K562 (cell line): Measurements from ENCODE around the gene USP32. TPM values are rescaled to one million over a fixed set of nuclear protein-coding genes. Genes with fewer than 3 reads are reported as not detected.

ENCODE experiments used
- ATF1 ChIP-seq, 2 experiments: fragments of 450-650 bp in 1 of 2; IDR thresholded peaks; 2 replicates each; pipeline ENCODE4 v1.6.1; 2016; ENCODE audit warnings: missing compliant biosample characterization in 1 of 2, missing genetic modification characterization in 1 of 2
- BCOR ChIP-seq: fragments of 450-650 bp; IDR thresholded peaks from 2 replicates; pipeline ENCODE4 v1.6.1; 2016
- E2F3 ChIP-seq: fragments of 250-450 bp; sonication (Bioruptor Pico); IDR thresholded peaks from 2 replicates; pipeline ENCODE4 v1.4.0; 2020; ENCODE audit warnings: mild to moderate bottlenecking
- ERF ChIP-seq: fragments of 450-650 bp; formaldehyde crosslinking; IDR thresholded peaks from 2 replicates; pipeline ENCODE4 v1.4.0; 2020; ENCODE audit warnings: mild to moderate bottlenecking, mixed read lengths
- ILF3 ChIP-seq: fragments of 450-650 bp; IDR thresholded peaks from 2 replicates; pipeline ENCODE4 v1.6.1; 2018; ENCODE audit warnings: antibody characterized with exemption, mild to moderate bottlenecking, moderate library complexity, borderline replicate concordance
- MBD2 ChIP-seq: sonication (generic); IDR thresholded peaks from 2 replicates; pipeline ENCODE4 v1.6.1; 2016; ENCODE audit warnings: low read depth, borderline replicate concordance
- SAFB2 ChIP-seq: fragments of 200-400 bp; formaldehyde crosslinking; IDR thresholded peaks from 2 replicates; pipeline ENCODE4 v1.6.1; 2018; ENCODE audit warnings: borderline replicate concordance, low read length, low read depth, moderate library complexity; ENCODE audit not compliant: severe bottlenecking
- SIN3A ChIP-seq, 2 experiments: fragments of 150-350 bp in 1 of 2; IDR thresholded peaks; 2 replicates each; pipeline ENCODE4 v1.6.1; 2011 to 2016; ENCODE audit warnings: borderline replicate concordance in 2 of 2, low read depth in 2 of 2, low read length in 2 of 2, mild to moderate bottlenecking in 2 of 2, moderate library complexity in 2 of 2; ENCODE audit not compliant: control insufficient read depth in 1 of 2
- YY1 ChIP-seq, 3 experiments: IDR thresholded peaks; 2 replicates each; pipeline ENCODE4 v1.6.1; 2011; ENCODE audit warnings: low read length in 2 of 3, mild to moderate bottlenecking in 2 of 3, moderate library complexity in 2 of 3, borderline replicate concordance in 1 of 3, control low read depth in 1 of 3, low read depth in 1 of 3; ENCODE audit not compliant: insufficient read depth in 3 of 3, insufficient replicate concordance in 2 of 3, control insufficient read depth in 1 of 3, insufficient read length in 1 of 3; ENCODE audit errors: extremely low read depth in 1 of 3
- ZNF282 ChIP-seq: sonication (generic); formaldehyde crosslinking; IDR thresholded peaks from 2 replicates; pipeline ENCODE4 v1.8.1; 2023; ENCODE audit warnings: missing genetic modification reagents
- polyA plus RNA-seq, 8 experiments: library from polyadenylated mRNA; depleted of rRNA in 4 of 8; stranded (reverse) in 5 of 8; unstranded in 3 of 8; fragments of >200 nt; fragmentation: Nextera tagmentation in 2 of 8; fragmentation: Illumina TruSeq in 1 of 8; extraction: Ambion mirVana in 2 of 8; extraction: Trizol in 1 of 8; gene quantifications; 2 replicates each; pipeline versions ENCODE4 v1.2.1 to v1.2.3, GENCODE V29; 2011 to 2014; ENCODE audit warnings: inconsistent platforms in 1 of 8, missing spikeins in 1 of 8
- total RNA-seq, 7 experiments: library from RNA; depleted of rRNA in 6 of 7; stranded (reverse); fragments of >200 nt in 6 of 7; fragmentation: Illumina TruSeq in 2 of 7; extraction: Trizol in 2 of 7; gene quantifications; 2 replicates each; pipeline versions ENCODE4 v1.2.1 to v1.2.3, GENCODE V29; 2011 to 2021; ENCODE audit warnings: low replicate concordance in 1 of 7
- TF ChIP-seq, protein P1 (sequence below): sonication (generic); IDR thresholded peaks from 2 replicates; pipeline ENCODE4 v1.6.1; 2016
- TF ChIP-seq, protein P2 (sequence below): sonication (generic); formaldehyde crosslinking; IDR thresholded peaks from 2 replicates; pipeline ENCODE4 v1.8.0; 2022; ENCODE audit warnings: mild to moderate bottlenecking, missing genetic modification reagents
- TF ChIP-seq, protein P3 (sequence below): fragments of 450-650 bp; IDR thresholded peaks from 2 replicates; pipeline ENCODE4 v1.6.1; 2016; ENCODE audit warnings: borderline replicate concordance
- TF ChIP-seq, protein P4 (sequence below), 3 experiments: IDR thresholded peaks in 2 of 3; conservative IDR thresholded peaks in 1 of 3; 2 replicates each; pipeline ENCODE4 v1.5.1; 2011 to 2012; ENCODE audit warnings: low read length in 3 of 3, mild to moderate bottlenecking in 3 of 3, control low read depth in 2 of 3, improper control_type of control experiment in 1 of 3, inconsistent platforms in 1 of 3, low read depth in 1 of 3, mixed read lengths in 1 of 3, moderate library complexity in 1 of 3; ENCODE audit not compliant: insufficient read depth in 2 of 3
- TF ChIP-seq, protein P5 (sequence below): fragments of 250-450 bp; sonication (Bioruptor Pico); IDR thresholded peaks from 2 replicates; pipeline ENCODE4 v1.5.0; 2020; ENCODE audit warnings: mild to moderate bottlenecking, borderline replicate concordance

USP32 gene
- total and polyA plus RNA-seq, 9 of the 15 experiments (the other 6 are each of a cell fraction or from before 2014, with no cell fraction given), result 18.0 to 69.3 (median 47.1) TPM

DNA sequence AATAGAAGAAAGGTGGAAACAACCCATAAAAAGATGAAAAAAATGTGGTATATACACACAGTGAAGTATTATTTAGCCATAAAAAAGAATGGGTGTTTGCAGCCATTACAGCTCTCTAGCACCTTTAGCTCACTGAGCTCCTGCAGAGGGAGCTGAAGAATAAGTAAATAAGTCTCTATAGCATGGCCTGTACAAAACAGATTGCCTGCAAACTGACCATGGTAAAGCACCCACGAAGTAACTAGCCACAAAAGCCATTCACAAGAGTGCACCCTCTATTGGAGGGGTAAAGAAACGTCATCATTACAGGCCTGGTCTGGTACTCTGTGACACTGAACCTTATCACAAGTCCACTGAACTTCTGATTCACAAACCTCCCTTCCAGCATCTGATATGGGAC lies 76.3 kb downstream of the USP32 start (continued):
- TF ChIP-seq, protein P1, sequence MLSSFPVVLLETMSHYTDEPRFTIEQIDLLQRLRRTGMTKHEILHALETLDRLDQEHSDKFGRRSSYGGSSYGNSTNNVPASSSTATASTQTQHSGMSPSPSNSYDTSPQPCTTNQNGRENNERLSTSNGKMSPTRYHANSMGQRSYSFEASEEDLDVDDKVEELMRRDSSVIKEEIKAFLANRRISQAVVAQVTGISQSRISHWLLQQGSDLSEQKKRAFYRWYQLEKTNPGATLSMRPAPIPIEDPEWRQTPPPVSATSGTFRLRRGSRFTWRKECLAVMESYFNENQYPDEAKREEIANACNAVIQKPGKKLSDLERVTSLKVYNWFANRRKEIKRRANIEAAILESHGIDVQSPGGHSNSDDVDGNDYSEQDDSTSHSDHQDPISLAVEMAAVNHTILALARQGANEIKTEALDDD, result peak; percentile 48; the same call in 1 of the 2 replicates
- TF ChIP-seq, protein P2, sequence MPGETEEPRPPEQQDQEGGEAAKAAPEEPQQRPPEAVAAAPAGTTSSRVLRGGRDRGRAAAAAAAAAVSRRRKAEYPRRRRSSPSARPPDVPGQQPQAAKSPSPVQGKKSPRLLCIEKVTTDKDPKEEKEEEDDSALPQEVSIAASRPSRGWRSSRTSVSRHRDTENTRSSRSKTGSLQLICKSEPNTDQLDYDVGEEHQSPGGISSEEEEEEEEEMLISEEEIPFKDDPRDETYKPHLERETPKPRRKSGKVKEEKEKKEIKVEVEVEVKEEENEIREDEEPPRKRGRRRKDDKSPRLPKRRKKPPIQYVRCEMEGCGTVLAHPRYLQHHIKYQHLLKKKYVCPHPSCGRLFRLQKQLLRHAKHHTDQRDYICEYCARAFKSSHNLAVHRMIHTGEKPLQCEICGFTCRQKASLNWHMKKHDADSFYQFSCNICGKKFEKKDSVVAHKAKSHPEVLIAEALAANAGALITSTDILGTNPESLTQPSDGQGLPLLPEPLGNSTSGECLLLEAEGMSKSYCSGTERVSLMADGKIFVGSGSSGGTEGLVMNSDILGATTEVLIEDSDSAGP, result no peak
- TF ChIP-seq MBD2, result no peak
- TF ChIP-seq SAFB2, result no peak
- TF ChIP-seq BCOR, result 0 out of 2 replicates have a peak, but pooled peaks have one; percentile 11
- TF ChIP-seq, protein P3, sequence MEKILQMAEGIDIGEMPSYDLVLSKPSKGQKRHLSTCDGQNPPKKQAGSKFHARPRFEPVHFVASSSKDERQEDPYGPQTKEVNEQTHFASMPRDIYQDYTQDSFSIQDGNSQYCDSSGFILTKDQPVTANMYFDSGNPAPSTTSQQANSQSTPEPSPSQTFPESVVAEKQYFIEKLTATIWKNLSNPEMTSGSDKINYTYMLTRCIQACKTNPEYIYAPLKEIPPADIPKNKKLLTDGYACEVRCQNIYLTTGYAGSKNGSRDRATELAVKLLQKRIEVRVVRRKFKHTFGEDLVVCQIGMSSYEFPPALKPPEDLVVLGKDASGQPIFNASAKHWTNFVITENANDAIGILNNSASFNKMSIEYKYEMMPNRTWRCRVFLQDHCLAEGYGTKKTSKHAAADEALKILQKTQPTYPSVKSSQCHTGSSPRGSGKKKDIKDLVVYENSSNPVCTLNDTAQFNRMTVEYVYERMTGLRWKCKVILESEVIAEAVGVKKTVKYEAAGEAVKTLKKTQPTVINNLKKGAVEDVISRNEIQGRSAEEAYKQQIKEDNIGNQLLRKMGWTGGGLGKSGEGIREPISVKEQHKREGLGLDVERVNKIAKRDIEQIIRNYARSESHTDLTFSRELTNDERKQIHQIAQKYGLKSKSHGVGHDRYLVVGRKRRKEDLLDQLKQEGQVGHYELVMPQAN, result no peak
- TF ChIP-seq SIN3A (IDR thresholded peaks at IDR 0.05; ENCODE audit: borderline replicate concordance in 2 of 2, control insufficient read depth in 1 of 2, low read depth in 2 of 2, low read length in 2 of 2), result no peak
- TF ChIP-seq ATF1 (CRISPR knock-in tag; IDR thresholded peaks at IDR 0.05), result no peak; the same call in 1 of the 2 replicates
- peak; percentile 60 for TF ChIP-seq ATF1 (tag; IDR thresholded peaks at IDR 0.05)
- TF ChIP-seq ILF3, result no peak
- TF ChIP-seq ERF (CRISPR knock-in tag), result no peak
- no peak for TF ChIP-seq ZNF282
- no peak for TF ChIP-seq E2F3 (CRISPR knock-in tag)
- TF ChIP-seq, protein P4, sequence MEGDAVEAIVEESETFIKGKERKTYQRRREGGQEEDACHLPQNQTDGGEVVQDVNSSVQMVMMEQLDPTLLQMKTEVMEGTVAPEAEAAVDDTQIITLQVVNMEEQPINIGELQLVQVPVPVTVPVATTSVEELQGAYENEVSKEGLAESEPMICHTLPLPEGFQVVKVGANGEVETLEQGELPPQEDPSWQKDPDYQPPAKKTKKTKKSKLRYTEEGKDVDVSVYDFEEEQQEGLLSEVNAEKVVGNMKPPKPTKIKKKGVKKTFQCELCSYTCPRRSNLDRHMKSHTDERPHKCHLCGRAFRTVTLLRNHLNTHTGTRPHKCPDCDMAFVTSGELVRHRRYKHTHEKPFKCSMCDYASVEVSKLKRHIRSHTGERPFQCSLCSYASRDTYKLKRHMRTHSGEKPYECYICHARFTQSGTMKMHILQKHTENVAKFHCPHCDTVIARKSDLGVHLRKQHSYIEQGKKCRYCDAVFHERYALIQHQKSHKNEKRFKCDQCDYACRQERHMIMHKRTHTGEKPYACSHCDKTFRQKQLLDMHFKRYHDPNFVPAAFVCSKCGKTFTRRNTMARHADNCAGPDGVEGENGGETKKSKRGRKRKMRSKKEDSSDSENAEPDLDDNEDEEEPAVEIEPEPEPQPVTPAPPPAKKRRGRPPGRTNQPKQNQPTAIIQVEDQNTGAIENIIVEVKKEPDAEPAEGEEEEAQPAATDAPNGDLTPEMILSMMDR (IDR thresholded peaks at IDR 0.05 in 2 of 3, conservative IDR thresholded peaks at IDR 0.05 in 1 of 3; ENCODE audit: insufficient read depth in 2 of 3, low read depth in 1 of 3, low read length in 3 of 3), result peak; percentile 46 to 53 (median 47)
- peak in 1 of 3 experiments; percentile 34 for TF ChIP-seq YY1 (IDR thresholded peaks at IDR 0.05; ENCODE audit: borderline replicate concordance in 1 of 3, control insufficient read depth in 1 of 3, extremely low read depth in 1 of 3, insufficient read depth in 3 of 3, insufficient read length in 1 of 3, insufficient replicate concordance in 2 of 3, low read depth in 1 of 3, low read length in 2 of 3)
- TF ChIP-seq, protein P5, sequence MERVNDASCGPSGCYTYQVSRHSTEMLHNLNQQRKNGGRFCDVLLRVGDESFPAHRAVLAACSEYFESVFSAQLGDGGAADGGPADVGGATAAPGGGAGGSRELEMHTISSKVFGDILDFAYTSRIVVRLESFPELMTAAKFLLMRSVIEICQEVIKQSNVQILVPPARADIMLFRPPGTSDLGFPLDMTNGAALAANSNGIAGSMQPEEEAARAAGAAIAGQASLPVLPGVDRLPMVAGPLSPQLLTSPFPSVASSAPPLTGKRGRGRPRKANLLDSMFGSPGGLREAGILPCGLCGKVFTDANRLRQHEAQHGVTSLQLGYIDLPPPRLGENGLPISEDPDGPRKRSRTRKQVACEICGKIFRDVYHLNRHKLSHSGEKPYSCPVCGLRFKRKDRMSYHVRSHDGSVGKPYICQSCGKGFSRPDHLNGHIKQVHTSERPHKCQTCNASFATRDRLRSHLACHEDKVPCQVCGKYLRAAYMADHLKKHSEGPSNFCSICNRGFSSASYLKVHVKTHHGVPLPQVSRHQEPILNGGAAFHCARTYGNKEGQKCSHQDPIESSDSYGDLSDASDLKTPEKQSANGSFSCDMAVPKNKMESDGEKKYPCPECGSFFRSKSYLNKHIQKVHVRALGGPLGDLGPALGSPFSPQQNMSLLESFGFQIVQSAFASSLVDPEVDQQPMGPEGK (CRISPR knock-in tag), result no peak
